Measurements from ENCODE around the gene OR6A2.

OR6A2 gene

GRCh38 chr11:6746086-6746618 lies 53.3 kb downstream of the OR6A2 start:
- Histone ChIP-seq H4K20me1 (no peaks in the 10 kb centered on the region), H3K4me2 (peak overlapping the region; percentile 72 to 90 (median 82)), H3K4me1 (peaks cover 19 to 49% (median 26%) of the 10 kb centered on the region in 10 experiments), H3K27ac (peak overlapping the region; percentile 62 to 83 (median 78)), H3K4me3 (peak overlapping the region; percentile 34 to 64 (median 48); a peak in 18 of 20 replicates), H3K9me3 (replicated peaks in 1 of 11) (peaks cover 0 to 18% (median 2%) of the 10 kb centered on the region in 11 experiments; a peak in 8 of 22 replicates), H3K36me3 (no peaks in the 10 kb centered on the region), H3K27me3 (no peaks in the 10 kb centered on the region), H3K9ac (peak overlapping the region; percentile 50 to 71 (median 67); a peak in 21 of 22 replicates)
- TF ChIP-seq Cebpa-rat (IDR thresholded peaks at IDR 0.05) = no peak

- H3K27ac ChIP-seq = peak overlapping the region; percentile 62 to 83 (median 78); a peak in 21 of 22 replicates
- H3K27me3 ChIP-seq = no peaks in the 10 kb centered on the region
- peak overlapping the region in 9 of 11 experiments; percentile 56 to 71 (median 67); a peak in 12 of 22 replicates for H3K9ac ChIP-seq
- H3K4me3 ChIP-seq = peak overlapping the region in 9 of 10 experiments; percentile 35 to 64 (median 48); a peak in 16 of 20 replicates
- H4K20me1 ChIP-seq = no peaks in the 10 kb centered on the region
- no peak for TF ChIP-seq Cebpa-rat (IDR thresholded peaks at IDR 0.05)
- H3K9me3 ChIP-seq (replicated peaks in 1 of 11) = peaks cover 0 to 11% (median 0%) of the 10 kb centered on the region in 11 experiments; a peak in 6 of 22 replicates
- H3K36me3 ChIP-seq = no peaks in the 10 kb centered on the region
- H3K4me2 ChIP-seq = peak overlapping the region; percentile 72 to 90 (median 82)
- peaks cover 19 to 49% (median 26%) of the 10 kb centered on the region in 10 experiments for H3K4me1 ChIP-seq
Measured at GRCh38 chr11:6745465-6746015, 53.9 kb downstream of the OR6A2 start.

- H3K27ac ChIP-seq = peak overlapping the region in 8 of 11 experiments; percentile 62 to 83 (median 79); a peak in 15 of 22 replicates
- no peaks in the 10 kb centered on the region for H4K20me1 ChIP-seq
- peaks cover 0 to 8% (median 0%) of the 10 kb centered on the region in 11 experiments; a peak in 2 of 22 replicates for H3K9me3 ChIP-seq (replicated peaks in 1 of 11)
- H3K4me2 ChIP-seq = peak overlapping the region in 9 of 11 experiments; percentile 72 to 90 (median 81); a peak in 17 of 22 replicates
- peak overlapping the region in 2 of 11 experiments; percentile 68 to 71; a peak in 4 of 22 replicates for H3K9ac ChIP-seq
- H3K36me3 ChIP-seq = no peaks in the 10 kb centered on the region
- H3K4me3 ChIP-seq = peak overlapping the region in 5 of 10 experiments; percentile 44 to 64 (median 47); a peak in 9 of 20 replicates
- peaks cover 19 to 49% (median 26%) of the 10 kb centered on the region in 10 experiments for H3K4me1 ChIP-seq
- no peaks in the 10 kb centered on the region for H3K27me3 ChIP-seq
- no peak for TF ChIP-seq Cebpa-rat (IDR thresholded peaks at IDR 0.05)
Measured at GRCh38 chr11:6745018-6745417, 54.5 kb downstream of the OR6A2 start.

DNA sequence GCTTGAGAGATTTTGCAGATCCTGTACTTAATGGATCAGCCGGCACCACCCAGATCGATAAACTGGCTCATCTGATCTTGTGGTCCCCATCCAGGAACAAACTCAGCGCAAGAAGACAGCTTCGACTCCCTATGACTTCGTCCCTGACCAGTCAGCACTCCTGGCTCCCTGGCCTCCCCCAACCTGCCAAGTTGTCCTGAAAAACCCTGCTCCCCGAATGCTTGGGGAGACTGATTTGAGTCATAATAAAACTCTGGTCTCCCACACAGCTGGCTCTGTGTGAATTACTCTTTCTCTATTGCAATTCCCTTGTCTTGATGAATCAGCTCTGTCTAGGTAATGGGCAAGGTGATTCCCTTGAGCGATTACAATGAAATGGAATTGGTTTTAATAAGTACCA lies 57.2 kb downstream of the OR6A2 start:
- no peaks in the 10 kb centered on the region for H3K36me3 ChIP-seq
- no peaks in the 10 kb centered on the region for H4K20me1 ChIP-seq
- H3K9ac ChIP-seq = no peak overlapping the region
- no peak for TF ChIP-seq Cebpa-rat (IDR thresholded peaks at IDR 0.05)
- H3K4me3 ChIP-seq = no peak overlapping the region
- H3K4me1 ChIP-seq = peaks cover 19 to 50% (median 29%) of the 10 kb centered on the region in 10 experiments
- no peaks in the 10 kb centered on the region for H3K27me3 ChIP-seq
- H3K4me2 ChIP-seq = 0 out of 22 replicates have a peak overlapping the region, but pooled peaks of 1 of the 11 experiments have one; percentile 22
- H3K27ac ChIP-seq = no peak overlapping the region
- peaks cover 0 to 8% (median 0%) of the 10 kb centered on the region in 11 experiments; a peak in 3 of 22 replicates for H3K9me3 ChIP-seq (replicated peaks in 1 of 11)
